Keratinocyte (primary cell): ENCODE results near the gene KYNU. TPM values are rescaled to one million over a fixed set of nuclear protein-coding genes. Genes with fewer than 3 reads are reported as not detected.

Experiments used
- DNase-seq: peaks from one replicate; pipeline ENCODE4 v3.0.0-alpha.2; 2011; ENCODE audit warnings: low read depth, missing footprints, low spot score
- FAIRE-seq: peaks from 2 replicates; lab custom pipeline; 2011; peaks lifted over from hg19 to GRCh38; lab: Jason Lieb, UNC
- H2AFZ ChIP-seq: 2 replicates; pipeline ENCODE4 v1.6.0; 2012; ENCODE audit warnings: low read length, control low read depth, inconsistent platforms; ENCODE audit not compliant: control insufficient read depth
- H3K27ac ChIP-seq: 2 replicates; pipeline ENCODE4 v1.5.1; 2011; ENCODE audit warnings: low read length; ENCODE audit not compliant: control insufficient read depth, insufficient read depth
- H3K27me3 ChIP-seq: 3 replicates; pipeline ENCODE4 v1.6.0; 2011; ENCODE audit warnings: low read length; ENCODE audit not compliant: control insufficient read depth, insufficient read depth; ENCODE audit errors: extremely low read depth
- H3K36me3 ChIP-seq, 2 experiments: 2 replicates in 1 of 2; 3 replicates in 1 of 2; pipeline ENCODE4 v1.5.1; 2011; ENCODE audit warnings: low read length in 2 of 2, mild to moderate bottlenecking in 1 of 2; ENCODE audit not compliant: control insufficient read depth in 2 of 2, insufficient read depth in 2 of 2; ENCODE audit errors: extremely low read depth in 1 of 2
- H3K4me1 ChIP-seq: 3 replicates; pipeline ENCODE4 v1.5.1; 2011; ENCODE audit warnings: low read length; ENCODE audit not compliant: control insufficient read depth, insufficient read depth; ENCODE audit errors: extremely low read depth
- H3K4me2 ChIP-seq: 3 replicates; pipeline ENCODE4 v1.6.0; 2011; ENCODE audit warnings: low read depth, low read length; ENCODE audit not compliant: control insufficient read depth, insufficient read depth; ENCODE audit errors: extremely low read depth
- H3K4me3 ChIP-seq, 3 experiments: fragments of 200-600 bp in 1 of 3; sonication (generic) in 1 of 3; 2 replicates in 2 of 3; 3 replicates in 1 of 3; pipeline ENCODE4 v1.5.1; 2011 to 2016; ENCODE audit warnings: low read length in 3 of 3, mild to moderate bottlenecking in 3 of 3, control low read depth in 2 of 3, inconsistent platforms in 1 of 3, low read depth in 1 of 3, mixed read lengths in 1 of 3, mixed run types in 1 of 3, moderate library complexity in 1 of 3; ENCODE audit not compliant: control insufficient read depth in 2 of 3, insufficient read depth in 2 of 3; ENCODE audit errors: extremely low read depth in 1 of 3
- H3K79me2 ChIP-seq: 2 replicates; pipeline ENCODE4 v1.6.0; 2012; ENCODE audit warnings: low read length; ENCODE audit not compliant: control insufficient read depth, insufficient read depth
- H3K9ac ChIP-seq: 3 replicates; pipeline ENCODE4 v1.6.0; 2011; ENCODE audit warnings: low read length; ENCODE audit not compliant: control insufficient read depth, insufficient read depth; ENCODE audit errors: extremely low read depth
- H3K9me1 ChIP-seq: 3 replicates; pipeline ENCODE4 v1.6.0; 2011; ENCODE audit warnings: low read length; ENCODE audit not compliant: control insufficient read depth, insufficient read depth; ENCODE audit errors: extremely low read depth
- H3K9me3 ChIP-seq: 2 replicates; pipeline ENCODE4 v1.5.1; 2012; ENCODE audit warnings: low read depth, low read length; ENCODE audit not compliant: control insufficient read depth
- H4K20me1 ChIP-seq: 3 replicates; pipeline ENCODE4 v1.6.0; 2011; ENCODE audit warnings: low read length; ENCODE audit not compliant: control insufficient read depth, insufficient read depth; ENCODE audit errors: extremely low read depth
- CTCF ChIP-seq, 3 experiments: IDR thresholded peaks in 1 of 3; conservative IDR thresholded peaks in 1 of 3; optimal IDR thresholded peaks in 1 of 3; 2 replicates in 2 of 3; 3 replicates in 1 of 3; pipeline versions ENCODE3 to v1.5.1; 2011; ENCODE audit warnings: low read length in 3 of 3, mild to moderate bottlenecking in 3 of 3, moderate library complexity in 2 of 3, control low read depth in 1 of 3, inconsistent platforms in 1 of 3; ENCODE audit not compliant: insufficient read depth in 2 of 3; ENCODE audit errors: extremely low read depth in 1 of 3
- EZH2 ChIP-seq: IDR thresholded peaks from one replicate; pipeline ENCODE4 v1.6.1; 2012; ENCODE audit warnings: inconsistent platforms, mild to moderate bottlenecking, low read length, moderate library complexity
- dilution Hi-C: fragments of 300-500 bp; cut with MboI; formaldehyde crosslinking; loops from one replicate; pipeline ENCODE4 v1.7.0; 2020; ENCODE audit warnings: low sequenced_read_pairs; ENCODE audit not compliant: extremely low pct_ligation_motif_present
- polyA plus RNA-seq, 5 experiments: library from polyadenylated mRNA; depleted of rRNA in 3 of 5; stranded (reverse) in 3 of 5; stranded (forward) in 1 of 5; unstranded in 1 of 5; fragments of >200 nt; gene quantifications; 1 replicate in 1 of 5; 2 replicates in 3 of 5; 3 replicates in 1 of 5; pipeline versions ENCODE4 v1.2.1 to v1.2.3, GENCODE V29; 2011 to 2012; ENCODE audit warnings: missing spikeins in 2 of 5, low read depth in 1 of 5, low replicate concordance in 1 of 5

Gene KYNU
- polyA plus RNA-seq, 1 donor (not counting 4 experiments of a cell fraction or from before 2014, with no cell fraction given): 3.9 TPM

- TF ChIP-seq EZH2: no peak
- TF ChIP-seq CTCF (optimal IDR thresholded peaks at IDR 0.05 in 1 of 3, IDR thresholded peaks at IDR 0.05 in 1 of 3, conservative IDR thresholded peaks at IDR 0.05 in 1 of 3; ENCODE audit: extremely low read depth in 1 of 3, insufficient read depth in 2 of 3, low read length in 3 of 3): no peak
- Histone ChIP-seq H3K4me3 (no peak overlapping the region), H3K27ac (peak overlapping the region; percentile 99), H3K9me1 (no peaks in the 10 kb centered on the region), H3K4me2 (peak overlapping the region; percentile 69), H3K9ac (peak overlapping the region; percentile 79), H3K9me3 (no peaks in the 10 kb centered on the region), H3K27me3 (no peaks in the 10 kb centered on the region), H3K4me1 (peaks cover 34% of the 10 kb centered on the region), H3K36me3 (no peaks in the 10 kb centered on the region), H3K79me2 (no peaks in the 10 kb centered on the region), H2AFZ (peak overlapping the region; percentile 39), H4K20me1 (no peaks in the 10 kb centered on the region)
- DNase-seq: no peak
- no peak for FAIRE-seq
- dilution Hi-C loops: no loop called here
These were observed 3.6 kb upstream of the KYNU start for GRCh38 chr2:142873831-142874287.

- Histone ChIP-seq H3K4me2 (peak overlapping the region; percentile 69), H3K36me3 (no peaks in the 10 kb centered on the region), H3K27ac (peak overlapping the region; percentile 99), H3K27me3 (no peaks in the 10 kb centered on the region), H3K9me3 (no peaks in the 10 kb centered on the region), H3K4me1 (peaks cover 33% of the 10 kb centered on the region), H4K20me1 (no peaks in the 10 kb centered on the region), H3K79me2 (no peaks in the 10 kb centered on the region), H3K9ac (peak overlapping the region; percentile 79), H3K4me3 (peak overlapping the region in 1 of 3 experiments; percentile 9), H3K9me1 (no peaks in the 10 kb centered on the region), H2AFZ (peak overlapping the region; percentile 39)
- no peak for TF ChIP-seq EZH2
- TF ChIP-seq CTCF (optimal IDR thresholded peaks at IDR 0.05 in 1 of 3, IDR thresholded peaks at IDR 0.05 in 1 of 3, conservative IDR thresholded peaks at IDR 0.05 in 1 of 3; ENCODE audit: extremely low read depth in 1 of 3, insufficient read depth in 2 of 3, low read length in 3 of 3): no peak
- DNase-seq: peak; percentile 88
- FAIRE-seq: peak; percentile 73
- dilution Hi-C loops: no loop called here
These were observed 3.1 kb upstream of the KYNU start for GRCh38 chr2:142874293-142874814.
